ENCODE data around the gene NDUFAF5.

The NDUFAF5 gene

DNA sequence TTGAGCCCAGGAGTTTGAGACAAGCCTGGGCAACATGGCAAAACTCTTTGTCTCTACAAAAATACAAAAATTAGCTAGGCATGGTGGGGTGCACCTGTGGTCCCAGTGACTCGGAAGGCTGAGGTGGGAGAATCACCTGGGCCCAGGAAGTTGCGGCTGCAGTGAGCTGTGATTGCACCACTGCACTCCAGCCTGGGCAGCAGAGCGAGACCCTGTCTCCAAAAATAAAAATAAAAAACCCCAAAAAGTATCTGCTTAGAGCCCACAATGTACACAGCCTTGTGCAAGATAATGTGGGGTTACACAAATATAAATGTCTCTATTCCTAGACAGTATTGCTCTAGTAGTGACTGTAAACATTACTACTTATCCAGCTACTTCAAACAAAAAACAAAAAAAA, 6.0 kb upstream of the NDUFAF5 start:
- no peak for DNase-seq

DNA sequence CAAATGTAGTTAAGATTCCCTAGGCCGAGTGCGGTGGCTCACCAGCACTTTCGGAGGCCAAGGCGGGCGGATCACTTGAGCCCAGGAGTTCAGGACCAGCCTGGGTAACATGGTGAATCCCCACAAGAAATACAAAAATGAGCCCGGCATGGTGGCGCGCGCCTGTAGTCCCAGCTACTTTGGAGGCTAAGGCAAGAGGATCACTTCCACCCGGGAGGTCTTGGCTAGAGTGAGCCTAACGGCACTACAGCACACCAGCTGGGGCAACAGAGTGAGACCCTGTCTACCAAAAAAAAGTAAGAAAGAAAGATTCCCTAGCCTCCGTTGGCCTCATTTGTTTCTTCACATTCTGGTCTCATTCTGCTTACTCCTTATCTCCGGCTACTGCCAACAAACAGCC, 1.3 kb upstream of the NDUFAF5 start:
- DNase-seq = no peak

DNA sequence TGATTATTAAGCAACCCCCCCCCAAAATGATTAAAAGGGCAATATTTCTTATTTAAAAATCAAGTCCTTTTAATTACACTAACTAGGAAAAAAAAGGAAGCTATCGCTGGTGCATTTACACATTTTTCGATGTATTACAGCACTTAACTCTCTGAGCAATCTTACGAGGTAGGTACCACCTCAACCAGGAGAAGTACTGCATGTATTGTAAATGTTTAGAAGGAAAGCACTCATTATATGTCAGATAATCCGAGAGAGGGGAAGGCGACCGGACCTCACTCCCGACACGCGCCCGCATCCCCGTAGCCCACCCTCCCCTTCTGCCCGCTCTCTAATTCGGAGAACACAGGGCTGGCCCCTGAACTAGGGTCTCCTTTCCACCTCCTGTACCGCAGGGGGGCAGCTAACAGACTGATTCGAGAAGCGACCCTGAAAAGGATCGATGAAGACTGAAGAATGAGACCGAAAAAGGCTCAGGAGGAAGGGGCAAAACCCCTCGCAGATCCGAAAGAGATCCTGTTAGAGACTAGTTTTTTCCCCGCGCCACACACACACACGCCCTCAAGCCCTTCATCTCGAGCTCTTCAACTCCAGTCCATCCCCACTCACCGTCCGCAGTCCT, 446 bp upstream of the NDUFAF5 start:
- peak in 1 of 2 experiments; percentile 52 for DNase-seq

DNA sequence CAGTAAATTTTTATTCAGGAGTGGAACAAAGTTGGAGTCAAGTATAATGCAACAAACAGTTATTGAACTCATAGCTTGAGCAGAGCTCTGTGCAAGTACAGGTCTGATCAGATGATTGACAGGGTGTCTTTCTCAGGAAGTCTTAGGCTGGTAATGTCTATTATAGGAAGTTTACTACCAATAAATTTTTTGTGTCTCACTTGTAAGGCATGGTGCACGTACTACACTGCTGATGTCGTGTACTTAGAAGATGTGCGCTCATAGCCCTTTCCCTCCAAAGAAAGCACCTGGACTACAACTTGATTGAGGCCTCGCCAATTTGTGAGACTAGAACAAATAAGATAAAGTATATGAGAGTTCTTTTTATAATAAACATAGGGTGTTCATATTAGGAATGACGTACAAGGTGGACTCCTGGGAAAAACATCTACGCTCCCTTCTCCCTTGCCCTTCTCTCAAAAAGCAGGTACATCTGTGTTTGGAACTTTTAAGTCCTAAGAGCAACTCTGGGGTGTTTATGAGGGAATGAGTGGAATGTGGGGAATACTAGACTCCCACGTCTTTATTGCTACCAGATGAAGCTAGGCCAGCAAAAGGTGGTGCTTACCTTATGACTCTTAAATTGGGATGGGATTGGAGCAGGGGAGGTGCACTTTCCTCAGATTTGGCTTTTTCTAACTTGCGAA, 1.5 kb downstream of the NDUFAF5 start:
- DNase-seq = no peak

DNA sequence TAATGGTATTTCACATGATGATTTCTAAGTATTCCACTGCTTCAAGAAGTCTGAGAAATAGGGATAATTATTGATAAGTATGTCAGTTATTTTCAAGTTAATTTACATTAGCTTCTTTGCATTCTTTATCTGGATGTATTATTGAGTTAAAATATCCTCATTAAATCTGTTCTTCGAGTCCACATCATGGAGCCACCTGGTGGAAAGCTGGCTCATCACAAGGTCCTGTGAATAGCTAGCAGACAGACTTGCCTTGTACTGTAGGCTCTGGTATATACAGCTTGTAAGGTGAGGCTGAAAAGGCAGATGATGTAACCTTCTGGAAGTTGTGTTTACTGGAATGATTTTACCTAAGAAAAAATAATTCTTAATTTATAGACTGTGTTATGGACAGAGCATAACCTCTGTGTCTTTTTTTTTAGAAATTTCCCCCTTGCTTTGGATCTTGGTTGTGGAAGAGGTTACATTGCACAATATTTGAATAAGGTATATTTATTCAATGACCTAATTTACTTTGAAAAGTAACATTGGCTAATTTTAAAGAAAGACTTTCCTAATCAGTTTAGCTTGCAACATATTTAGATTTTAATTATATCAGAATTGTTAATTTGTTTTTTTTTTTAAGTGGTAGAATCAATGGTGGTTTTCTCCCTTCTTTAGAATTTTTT, 3.5 kb downstream of the NDUFAF5 start:
- DNase-seq = peak; percentile 59 to 81

DNA sequence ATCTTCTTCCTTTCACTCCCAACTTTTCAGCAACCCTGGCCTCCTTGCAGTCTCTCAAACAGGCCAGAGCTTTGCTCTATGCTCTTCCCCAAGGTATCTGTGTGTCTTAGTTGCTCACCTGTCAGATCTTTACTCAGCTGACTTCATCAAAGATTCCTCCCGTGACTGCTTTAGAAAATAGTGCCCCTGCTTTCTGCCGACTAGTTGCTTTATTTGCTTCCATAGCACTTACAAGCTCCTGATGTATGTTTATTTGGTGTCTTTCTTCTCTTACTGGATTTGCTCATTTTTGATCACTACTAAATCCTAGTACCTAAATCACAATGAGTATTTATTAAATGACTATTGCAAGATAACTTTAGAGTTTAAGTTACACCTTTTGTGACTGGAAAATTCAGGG, 5.9 kb downstream of the NDUFAF5 start:
- DNase-seq = no peak

DNA sequence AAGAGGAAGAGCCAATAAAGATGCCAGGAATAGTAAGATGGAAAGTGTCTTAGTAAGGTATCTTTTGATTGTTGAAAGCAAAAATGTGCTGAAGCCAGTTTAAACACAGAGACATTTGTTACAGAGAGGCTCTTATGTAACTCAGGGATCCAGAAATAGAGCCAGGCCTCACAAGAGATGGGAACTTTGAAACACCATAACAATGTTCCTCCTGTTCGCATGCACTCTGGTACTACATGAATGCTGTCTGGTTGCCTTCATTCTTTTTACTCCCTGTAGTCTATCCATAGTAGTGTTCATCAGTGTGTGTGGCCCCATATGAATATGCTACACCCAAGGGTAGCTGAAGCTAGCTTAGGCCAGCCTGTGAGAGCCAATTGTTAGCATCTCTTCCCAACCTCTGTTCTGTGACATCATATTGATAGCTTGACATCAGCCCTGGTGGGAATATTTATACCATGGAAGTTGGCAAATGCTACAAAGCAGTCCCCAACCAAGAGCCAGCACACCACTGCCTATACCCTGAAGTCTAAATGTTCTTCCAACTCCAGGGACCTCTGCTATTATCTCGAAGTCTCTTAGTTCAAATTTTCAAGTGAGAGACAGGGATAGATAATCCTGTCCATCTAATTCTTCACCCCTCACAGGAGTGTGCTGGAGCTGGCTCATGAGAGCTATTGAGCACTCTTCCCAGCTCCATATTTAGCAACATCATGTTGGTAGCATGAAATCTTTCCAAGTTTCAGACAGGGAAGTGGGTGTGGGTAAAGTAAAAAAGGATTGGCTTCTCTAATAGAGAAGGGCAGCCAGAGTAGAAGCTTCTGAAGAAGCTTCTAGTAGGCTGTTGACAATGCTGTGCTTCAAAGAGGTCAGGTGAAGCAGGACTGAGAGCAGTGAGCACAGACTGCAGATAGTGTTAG, 7.0 kb downstream of the NDUFAF5 start:
- DNase-seq = no peak

DNA sequence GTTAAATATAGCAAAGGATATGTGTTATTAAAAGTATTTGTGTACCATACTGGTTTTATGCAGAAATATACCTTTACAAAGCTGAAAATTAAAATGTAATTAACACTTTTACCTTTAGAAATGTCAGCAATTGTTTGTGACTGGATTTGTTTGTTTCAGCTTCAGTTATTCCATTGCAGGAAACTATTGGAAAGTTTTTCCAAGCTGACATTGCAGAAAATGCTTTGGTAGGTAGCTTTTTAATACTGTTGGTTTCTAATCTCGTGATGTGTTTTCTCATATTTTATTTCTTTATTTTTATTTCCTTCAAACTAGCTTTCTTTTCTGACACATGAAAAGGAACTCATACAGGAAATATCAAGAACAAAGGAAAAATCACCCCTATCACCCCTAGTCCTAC, 8.2 kb downstream of the NDUFAF5 start:
- DNase-seq = no peak

DNA sequence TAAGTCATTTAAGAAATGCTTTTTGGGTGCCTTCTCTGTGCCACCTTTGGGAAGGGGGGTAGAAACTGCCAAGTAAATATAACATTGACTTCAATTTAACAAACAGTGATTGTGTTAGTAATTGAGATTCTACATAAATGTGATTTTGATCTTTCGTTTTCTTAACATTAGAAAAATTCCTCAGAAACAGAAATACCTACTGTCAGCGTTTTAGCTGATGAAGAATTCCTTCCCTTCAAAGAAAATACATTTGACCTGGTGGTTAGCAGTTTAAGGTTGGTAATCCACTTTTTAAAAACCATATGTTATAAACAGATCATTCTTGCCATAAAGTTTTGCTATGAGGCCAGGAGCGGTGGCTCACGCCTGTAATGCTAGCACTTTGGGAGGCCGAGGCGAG, 9.8 kb downstream of the NDUFAF5 start:
- no peak for DNase-seq

DNA sequence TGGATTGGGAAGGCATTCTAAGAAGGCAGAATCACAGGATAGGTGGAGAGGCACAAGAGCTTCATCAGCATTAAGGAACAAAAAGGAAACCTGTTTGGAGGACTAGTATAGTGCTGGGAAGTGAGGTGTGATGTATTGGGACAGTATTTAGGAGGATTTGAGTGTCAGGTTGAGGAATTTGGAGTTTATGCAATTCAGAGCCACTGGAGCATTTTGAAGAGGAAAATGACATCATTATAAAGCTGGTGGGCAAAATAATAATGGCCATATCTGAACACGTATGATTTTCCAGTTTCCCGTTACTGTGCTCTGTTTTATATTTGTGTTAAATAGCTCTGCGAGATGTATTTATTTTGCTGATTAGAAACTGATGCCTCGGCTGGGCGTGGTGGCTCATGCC, 14.2 kb downstream of the NDUFAF5 start:
- DNase-seq = no peak

DNA sequence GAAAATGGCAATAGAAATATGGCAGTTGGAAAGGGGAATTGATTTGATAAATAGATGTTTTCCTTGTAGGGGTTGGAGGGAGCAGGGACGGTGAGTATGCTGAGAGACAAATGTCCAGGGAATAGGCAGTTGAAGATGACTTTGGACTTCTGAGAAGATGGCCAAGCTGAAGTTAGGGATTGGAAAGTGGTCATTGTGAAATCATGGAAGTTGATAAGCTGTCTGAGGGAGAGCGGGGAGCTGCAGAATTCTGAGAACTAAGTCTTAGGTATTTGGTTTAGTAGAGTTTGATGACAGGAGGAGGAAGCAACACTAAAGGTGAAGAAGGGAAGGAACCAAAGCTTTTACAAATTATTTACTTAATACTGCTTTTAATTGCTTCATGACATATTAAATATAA, 15.1 kb downstream of the NDUFAF5 start:
- no peak for DNase-seq

DNA sequence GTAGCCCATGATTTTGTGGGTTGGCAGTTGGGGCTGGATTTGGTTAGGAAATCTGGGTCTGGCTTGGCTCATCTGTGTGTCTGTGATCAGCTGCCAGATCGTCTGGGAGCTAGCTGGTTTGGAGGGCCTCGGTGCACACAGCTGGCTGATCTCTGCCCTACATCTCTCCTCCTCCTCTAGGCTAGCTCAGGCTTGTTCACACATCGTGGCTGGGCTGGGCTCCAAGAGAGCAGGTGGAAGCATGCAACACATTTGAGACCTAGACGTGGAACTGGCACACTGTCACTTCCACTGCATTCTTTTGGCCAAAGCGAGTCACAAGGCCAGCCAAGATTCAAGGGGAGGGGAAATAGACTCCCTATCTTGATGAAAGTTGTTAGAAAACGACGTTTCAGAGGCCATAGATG, 15.9 kb downstream of the NDUFAF5 start:
- peak; percentile 34 to 69 for DNase-seq

DNA sequence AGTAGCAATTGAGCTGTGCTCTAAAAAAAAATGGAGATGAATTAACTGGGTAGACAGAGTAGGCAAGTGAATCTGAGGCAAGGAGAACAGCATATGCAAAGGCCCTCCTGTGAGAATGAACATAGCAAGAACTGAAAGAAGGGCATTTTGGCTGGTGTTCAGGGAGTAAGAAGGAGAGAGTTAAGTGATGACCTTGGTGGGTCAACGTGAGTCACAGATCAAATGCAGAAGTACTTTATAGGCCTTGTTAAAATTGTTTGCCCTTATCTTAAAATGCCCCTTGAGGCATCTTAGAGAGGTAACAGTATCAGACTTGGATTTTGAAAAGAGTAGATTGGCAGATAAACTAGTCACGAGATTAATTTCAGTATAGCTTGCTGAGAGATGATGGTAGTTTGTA, 24.5 kb downstream of the NDUFAF5 start:
- DNase-seq = no peak

DNA sequence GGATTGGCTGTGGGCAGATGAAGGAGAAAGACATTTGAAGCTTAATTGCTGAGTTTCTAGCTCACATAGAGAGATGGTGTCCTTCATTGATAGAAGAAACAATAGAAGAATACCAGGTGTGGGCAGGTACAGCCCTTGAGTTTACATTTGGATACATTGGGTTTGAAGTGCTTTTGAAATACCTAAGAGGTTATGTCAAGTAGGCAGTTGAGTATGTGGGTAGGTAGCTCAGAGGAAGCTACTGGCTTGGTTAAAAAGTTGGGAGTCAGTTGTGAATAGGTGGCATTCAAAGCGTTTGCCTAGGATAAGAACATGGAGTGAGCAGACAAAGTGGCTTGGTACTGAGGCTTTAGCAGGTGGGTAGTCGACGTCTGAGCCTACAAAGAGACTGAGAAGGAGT, 25.0 kb downstream of the NDUFAF5 start:
- DNase-seq = no peak

DNA sequence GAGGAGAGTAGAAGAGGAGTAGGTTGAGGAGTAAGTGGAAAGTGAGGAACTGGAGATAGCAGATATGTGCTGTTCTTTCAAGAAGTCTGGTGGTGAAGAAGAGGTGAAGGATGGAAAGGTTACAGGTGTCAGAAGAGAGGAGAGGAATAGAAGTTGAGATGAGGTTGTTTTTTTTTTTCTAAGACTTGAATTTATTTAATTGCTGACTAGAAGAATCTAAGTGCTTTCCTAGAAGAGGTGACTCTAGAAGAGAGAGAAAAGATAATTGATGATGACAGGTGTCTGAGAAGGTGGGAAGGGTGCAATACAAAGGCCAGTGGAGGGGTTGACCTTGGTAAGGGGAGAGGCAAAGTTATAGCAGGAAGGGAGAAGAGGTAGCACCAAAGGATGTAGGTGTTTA, 25.6 kb downstream of the NDUFAF5 start:
- no peak for DNase-seq

DNA sequence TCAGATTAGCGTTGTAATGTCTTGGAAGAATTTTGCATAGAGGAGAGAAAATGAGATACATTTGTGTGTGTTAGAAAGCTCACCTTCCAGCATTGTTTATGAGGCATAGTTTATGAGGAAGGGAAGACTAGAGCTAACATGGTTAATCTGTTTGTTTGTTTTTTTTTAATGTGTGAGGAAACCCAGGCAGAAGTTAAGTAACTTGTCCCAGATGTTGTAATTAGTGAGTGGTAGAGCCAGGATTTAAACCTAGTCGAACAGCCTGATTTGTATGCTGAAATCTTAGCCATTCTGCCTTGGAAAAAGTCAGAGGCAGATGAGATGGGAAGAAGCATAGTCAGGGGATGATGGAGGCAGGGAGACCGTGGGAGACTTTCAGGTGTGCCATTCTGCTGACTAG, 29.1 kb downstream of the NDUFAF5 start:
- DNase-seq = no peak

DNA sequence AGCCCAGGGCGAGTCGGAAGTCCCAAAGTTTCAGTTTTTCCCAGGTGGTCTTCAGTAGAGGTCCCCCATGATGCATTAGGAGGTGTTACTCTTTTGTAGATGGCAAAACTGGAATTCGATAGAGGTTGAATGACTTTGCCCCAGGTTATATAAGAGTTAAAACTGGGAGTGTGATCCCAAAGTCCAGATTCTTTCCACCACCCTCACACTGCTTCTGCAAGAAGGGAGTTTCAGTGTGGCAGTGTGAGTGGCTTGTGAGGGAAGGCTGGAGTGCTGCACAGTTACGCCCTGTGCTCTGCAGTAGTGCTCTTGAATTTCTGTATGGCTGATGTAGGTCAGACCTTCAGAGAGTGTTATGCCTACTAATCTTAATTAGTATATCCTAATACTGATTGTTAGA, 29.8 kb downstream of the NDUFAF5 start:
- no peak for DNase-seq

DNA sequence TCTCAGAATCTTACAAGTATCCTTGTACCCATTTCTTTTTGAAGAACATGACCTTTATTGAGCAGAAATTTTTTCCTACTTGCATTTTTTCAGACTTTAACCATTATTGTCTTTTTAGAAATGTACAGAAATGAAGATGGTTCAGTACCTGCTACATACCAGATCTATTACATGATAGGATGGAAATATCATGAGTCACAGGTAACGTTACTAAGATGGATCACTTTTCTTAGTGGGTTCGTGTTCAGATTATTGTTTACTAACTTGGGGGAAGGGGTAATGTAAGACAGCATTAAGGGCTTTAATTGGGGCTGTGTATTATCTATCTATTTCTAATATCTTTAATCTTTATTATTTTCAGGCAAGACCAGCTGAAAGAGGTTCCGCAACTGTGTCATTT, 31.9 kb downstream of the NDUFAF5 start:
- DNase-seq = no peak

DNA sequence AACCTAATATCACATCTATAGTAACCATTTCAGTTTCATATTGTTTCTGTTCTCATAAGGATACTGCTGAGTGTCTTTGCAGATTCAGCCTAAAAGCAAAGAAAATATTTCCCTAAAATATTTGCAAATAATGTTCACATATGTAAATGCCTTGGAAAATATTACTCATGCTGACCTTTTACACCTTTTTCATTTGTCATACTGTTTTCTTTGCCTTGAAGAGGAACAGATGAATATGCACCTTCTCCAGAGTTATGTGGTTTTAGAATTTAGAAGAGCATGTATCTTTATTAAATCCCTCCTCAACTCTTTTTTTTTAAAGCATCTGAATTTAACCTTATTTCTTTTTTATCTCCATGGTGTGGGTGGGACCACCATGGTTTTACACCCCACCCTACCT, 32.5 kb downstream of the NDUFAF5 start:
- DNase-seq = no peak

DNA sequence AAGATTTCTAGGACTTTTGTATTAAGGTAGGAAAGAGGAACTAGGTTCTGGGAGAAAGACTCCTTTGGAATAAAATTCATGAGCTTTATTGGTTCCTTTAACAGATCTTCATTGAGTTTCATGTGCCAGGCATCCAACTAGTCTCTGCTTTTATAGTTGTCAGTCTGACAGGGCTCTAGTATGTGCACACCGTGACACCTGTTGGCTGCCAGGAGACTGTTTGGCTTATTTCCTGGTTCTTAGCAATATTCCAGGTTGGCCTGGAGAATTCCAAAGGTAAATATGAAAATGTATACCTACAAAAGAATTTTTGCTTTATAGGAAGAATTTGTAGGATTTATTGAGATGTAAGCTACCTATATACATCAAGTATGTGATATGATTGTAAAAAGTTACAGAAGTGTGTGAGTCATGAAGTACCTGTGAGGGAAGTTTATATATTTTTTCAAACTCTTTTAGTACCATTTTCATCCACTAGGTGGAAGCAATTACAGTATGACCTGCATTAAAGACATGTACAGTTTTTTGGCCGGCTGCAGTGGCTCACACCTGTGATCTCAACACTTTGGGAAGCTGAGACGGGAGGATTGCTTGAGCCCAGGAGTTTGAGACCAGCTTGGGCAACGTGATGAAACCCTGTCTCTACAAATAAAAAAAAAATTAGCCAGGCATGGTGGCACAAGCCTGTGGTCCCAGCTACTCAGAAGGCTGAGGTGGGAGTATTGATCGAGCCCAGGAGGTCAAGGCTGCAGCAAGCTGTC, 35.2 kb downstream of the NDUFAF5 start:
- peak; percentile 13 to 80 for DNase-seq

DNA sequence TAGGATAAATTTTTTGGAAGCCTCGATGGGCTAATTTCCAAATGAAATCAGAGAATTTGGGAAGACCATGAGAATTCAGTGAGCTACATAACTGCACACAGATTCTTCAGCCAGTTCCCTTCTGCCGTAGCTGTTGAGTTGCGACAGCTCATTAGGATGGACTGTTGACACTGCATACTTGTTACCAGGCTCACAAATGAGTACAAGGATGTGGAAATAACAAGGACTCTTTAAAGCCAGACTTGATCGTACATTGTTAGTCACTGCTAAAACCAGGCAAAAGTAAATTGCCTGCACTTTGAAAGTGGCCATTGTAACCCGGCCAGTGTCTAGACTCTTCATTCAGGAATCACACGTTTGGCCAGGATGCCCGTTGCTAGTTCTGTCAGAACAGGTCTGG, 37.0 kb downstream of the NDUFAF5 start:
- no peak for DNase-seq

DNA sequence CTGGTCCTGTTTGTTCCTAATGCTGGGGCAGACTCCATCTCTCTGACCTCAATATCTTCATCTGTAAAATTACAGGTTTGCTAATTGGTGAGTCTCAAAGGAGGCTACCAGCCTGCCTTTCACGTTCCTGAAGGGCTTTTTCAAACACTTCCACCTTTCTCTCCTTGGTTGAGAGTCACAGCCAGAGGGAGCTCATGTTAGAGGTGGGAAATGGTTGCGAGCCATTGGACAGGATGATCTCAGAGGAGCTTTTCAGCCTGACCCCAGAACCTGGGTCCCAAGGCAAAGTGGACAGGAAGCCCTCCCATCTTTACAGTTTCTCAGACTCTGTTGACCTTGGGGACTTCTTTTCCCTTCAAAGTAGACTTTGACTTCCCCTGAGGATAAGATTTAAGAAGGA, 37.6 kb downstream of the NDUFAF5 start:
- no peak for DNase-seq

DNA sequence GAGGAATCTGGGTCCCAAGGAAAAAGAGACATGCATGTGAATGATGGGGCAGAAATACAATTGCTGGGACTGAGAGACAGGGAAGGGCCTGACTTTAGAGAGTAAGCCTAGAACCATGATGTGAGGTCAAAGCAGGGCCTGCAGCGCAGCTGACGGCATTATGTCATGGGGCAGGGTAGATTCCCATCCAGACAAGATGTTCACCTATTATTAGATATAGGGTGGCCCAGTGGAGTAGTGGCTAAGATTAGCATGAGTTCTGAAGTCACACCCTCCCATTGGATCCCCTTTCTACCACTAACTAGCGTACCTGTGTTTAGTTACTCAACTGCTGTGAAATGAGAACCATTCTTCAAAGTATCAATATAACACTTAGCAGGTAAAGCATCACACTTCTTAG, 39.6 kb downstream of the NDUFAF5 start:
- DNase-seq = no peak

All from NCI-H526 (cell line).